Measurements from ENCODE around the gene FEV.

The FEV gene

GRCh38 chr2:219016721-219017120 lies 31.7 kb upstream of the FEV start:
- DNase-seq, result no peak

GRCh38 chr2:219010873-219011272 lies 25.9 kb upstream of the FEV start:
- DNase-seq, result no peak

- no peak for DNase-seq
Observed at GRCh38 chr2:219010162-219010756, 25.3 kb upstream of the FEV start.

DNA sequence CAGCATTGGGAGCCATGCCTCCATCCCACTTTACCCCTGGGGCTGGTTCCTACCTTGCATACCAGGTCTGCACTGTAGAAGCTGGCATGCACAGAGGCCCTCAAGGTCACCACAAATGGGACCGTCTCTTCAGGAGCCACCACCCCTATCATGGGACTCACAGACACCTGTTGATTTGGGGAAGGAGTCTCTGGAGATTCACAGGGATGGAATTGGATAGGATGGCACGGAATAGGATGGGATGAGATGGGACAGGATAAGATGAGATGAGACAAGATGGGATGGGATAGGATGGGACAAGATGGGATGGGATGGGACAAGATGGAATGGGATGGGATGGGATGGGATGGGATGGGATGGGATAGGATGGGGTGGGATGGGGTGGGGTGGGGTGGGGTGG lies 24.3 kb upstream of the FEV start:
- no peak for DNase-seq

DNA sequence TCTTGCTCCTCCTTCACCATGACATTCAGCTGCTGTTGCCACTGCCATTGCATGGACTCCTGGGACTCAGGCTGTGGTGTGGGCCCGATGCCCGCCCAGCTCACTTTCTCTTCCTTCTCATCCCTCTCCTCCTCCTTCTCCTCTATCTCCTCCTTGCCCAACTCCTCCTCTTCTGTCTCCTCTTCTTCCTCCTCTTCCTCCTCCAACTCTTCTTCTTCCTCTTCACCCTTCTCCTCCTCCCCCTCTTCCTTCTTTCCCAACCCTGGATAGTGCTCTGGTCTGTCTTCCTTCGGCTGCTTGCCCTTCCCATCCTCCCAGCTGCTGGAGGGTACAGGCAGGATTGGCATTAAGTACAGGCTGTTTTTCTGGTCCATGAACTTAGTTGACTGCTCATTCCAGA lies 19.0 kb upstream of the FEV start:
- no peak for DNase-seq

- DNase-seq, result no peak
Observed at GRCh38 chr2:219003267-219003634, 18.3 kb upstream of the FEV start.

DNA sequence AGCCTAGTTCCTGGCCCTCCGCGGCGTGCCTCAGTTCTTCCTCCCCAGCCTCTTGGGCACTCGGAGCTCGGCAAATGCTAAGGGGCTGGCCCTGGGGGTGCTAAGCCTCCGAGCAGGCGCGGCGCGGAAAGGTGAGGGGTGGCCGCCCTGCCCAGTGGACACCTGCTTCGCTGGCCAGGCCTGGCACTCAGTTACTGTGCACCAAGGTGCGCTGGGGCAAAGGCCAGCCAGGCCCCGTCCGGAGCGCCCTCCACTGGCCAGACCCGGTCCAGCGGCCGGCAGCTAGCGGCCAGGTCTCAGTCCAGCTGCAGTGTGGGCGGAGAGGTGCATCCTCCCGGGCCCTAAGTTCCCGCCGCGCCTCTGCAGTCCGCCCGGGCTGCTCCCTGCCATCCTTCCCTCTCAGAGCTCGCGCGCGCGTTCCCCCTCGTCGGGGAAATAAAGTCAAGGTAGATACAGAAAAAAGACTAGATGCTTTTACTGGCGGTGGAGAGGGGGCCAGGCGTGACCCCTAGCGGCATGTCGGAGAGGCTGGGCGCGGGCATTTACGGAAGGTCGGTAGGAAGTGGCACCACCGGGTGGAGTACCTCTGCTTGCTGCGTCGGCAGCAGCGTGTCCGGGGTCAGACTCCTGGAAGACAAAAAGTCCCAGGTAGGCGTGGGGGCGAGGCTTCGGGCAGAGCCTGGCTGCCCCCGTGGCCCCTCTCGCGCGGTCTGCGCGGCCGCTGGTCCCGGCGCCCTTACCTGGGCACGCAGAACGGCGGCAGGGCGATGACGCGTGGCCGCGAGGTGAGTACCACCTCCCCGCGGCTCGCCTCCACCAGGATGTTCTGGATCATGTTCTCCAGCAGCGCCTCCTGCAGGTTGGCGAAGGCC lies 17.6 kb upstream of the FEV start:
- peak; percentile 40 for DNase-seq

DNA sequence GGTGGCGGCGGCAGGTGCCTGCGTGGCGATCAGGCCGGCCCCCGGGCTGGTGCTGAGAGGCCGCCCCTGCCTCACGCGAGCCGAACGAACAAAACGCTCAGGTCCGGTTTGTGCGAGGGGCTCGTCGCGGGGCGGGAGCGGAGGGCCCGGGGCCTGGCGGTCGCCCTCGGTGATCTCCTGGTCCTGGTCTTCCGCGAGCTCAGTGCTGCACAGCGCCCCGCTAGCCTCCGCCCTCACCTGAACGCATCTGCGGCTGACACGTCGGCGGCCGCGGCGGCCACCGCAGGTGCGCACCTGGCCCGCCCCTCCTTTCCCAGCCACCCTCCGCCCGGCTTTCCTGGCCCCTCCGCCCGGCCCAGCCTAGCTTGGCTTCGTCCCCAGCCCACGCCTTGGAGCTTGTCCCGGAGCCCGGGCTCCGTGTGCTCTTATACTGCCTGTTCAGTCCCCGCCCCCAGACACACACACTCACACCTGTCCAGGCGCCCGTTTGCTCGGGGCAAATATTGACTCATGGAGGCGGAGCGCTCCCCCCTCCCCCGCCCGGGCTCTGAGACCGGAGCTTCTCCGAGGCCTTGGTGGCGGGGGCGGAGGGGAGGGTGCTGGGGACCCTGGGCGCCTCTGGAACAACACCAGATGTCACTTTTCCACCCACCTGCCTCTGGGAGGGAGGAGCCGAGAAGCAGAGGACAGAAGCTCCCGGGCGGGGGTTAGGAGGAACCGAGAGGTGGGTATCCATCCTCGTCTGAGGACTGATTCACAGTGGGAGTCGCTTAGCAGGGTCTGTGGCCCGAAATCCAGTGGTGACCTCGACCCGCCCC lies 16.8 kb upstream of the FEV start:
- DNase-seq, result peak; percentile 22

DNA sequence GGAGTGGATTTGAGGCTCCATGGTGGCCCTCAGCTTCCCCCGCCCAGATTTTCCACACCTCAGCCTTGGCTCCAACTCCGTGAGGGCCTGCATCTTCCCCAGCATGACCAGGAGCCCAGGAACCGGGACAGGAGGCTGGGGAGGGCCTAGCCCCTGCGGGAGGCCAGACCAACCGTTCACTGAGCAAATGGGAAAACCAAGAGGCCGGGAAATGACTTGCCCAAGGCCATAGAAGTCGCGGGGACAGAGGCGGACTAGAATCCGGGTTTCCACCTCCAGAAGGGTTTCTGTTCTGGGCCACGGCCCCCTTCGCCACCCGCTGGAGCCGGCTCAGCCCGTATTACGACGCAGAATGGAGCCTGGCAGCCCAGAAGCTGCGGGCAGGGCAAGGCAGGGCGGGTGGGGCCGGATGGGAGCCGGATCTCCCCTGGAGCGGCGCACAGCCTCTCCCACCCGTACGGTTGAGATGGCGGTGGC lies 16.2 kb upstream of the FEV start:
- no peak for DNase-seq

DNA sequence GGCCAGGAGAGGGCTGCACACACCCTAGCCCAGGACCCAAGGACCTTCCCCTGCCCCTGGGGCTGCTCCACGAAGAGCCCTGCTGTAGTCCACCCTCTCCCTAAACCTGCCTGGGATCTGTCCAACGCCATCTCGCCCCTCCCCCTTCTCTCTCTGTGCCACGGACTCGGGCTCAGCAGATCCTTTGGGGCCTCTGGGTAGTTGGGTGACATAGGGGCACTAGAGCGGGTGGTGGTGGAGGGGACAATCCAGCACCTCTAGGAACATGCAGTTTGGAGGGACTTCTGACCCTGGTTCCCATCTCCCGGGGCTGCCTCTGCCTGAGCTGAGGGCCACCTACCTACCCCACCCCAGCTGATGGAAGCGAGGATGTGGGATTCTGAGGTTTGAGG lies 15.6 kb upstream of the FEV start:
- DNase-seq, result no peak

GRCh38 chr2:218999881-219000568 lies 15.0 kb upstream of the FEV start:
- no peak for DNase-seq

DNA sequence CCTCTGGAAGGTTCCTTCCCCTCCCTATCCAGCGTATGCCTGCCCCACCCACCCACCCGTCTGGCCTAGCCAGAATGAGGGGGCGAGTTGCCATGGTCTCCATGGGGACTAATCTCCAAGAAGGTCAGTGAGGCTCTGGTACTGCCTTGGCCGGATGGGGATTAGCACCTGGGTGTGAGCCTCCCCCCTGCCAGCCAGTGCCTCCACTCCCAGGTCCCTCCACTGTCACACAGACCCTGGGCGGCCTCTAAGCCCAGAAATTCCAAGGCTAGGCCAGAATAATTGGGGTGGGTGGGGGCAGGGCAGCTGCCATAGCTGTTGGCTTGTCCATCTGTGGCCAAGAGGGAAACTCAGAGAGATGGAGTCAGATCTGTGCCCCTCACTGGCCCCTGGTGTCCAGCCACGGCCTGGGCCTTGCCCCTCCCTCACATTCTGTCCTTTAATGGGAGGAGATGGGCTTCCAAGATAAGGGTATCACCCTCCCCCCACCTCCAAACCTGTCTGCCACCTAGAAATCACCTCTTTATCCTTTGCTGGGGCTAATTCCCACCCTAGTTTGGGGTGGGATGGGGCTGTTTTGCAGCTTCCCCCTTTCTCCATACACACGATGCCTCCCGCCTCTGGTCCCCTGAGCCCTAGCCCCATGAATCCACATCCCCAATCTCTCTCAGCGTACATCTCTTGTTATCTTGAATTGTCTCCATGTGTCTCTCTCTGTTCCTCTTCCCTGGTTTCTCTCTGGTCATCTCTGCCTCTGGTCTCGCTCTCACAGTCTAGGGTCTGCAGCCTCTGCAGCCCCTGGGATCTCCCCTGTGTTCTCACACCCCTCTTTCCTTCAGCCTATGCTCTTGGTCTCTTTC lies 14.3 kb upstream of the FEV start:
- DNase-seq, result no peak

DNA sequence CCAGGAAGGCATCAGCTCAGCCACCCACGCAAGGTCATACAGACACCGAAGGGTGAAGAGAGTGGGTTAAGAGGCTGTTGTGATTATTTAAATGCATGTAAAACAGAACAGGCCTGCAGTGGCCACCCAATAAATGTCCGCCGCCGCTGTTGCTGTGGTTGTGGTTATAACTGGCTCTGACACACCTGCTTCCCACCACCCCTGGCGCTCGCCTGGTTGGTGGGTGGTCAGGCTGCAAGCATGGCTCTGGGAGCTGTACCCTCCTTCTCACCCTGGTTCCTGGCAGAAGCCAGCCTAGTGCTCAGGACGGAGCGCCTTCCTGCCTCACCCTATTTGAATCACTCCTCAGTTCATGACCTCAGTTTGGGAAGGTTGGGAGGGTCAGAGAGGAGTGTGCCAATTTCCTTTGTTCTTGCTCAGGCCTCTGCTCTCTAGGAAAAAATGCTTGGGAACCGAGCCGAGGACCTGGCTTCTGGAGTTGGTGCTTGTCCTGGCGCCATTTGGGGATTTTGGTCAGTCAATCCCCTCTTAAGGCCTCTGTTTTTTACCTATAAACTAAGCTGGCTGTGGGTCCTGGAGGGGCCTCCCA lies 13.5 kb upstream of the FEV start:
- no peak for DNase-seq

- DNase-seq, result no peak
Observed at GRCh38 chr2:218997731-218998130, 12.7 kb upstream of the FEV start.

- no peak for DNase-seq
Observed at GRCh38 chr2:218996937-218997336, 12.0 kb upstream of the FEV start.

DNA sequence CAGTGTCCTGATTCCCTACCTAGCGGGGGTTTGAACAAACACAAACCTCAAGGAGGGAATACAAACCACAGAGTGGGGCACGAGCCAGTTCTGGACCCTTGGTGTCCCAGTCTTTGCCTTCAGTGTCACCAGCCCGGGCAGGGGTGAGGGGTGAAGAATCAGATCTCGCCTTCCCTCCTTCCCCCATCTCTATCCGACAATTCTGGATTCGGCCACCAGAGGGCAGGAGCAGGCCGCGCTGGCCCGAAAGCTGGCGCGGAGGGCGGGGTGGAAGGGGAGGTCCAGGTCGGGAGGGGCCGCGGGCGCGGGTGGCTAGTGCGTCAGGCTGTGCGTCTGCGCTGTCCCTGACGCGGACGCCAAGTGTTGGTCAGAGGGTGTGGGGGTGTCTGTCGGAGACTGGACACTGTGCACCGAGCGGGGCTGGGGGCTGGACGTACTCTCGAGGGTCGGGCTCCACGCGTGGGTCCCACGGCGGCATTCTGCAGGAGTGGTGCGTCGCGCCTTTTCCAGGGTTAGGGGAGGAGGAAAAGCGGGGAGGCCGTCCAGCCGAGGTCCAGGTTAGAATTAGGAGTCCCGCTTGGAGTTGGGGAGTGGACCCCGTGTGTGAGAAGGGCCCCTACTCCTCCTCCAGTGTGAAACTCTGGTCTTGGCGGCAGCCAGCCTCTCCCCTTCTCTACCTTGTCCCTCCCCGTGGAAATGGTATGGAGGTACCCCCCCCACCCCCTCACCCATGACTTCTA lies 11.2 kb upstream of the FEV start:
- peak; percentile 77 for DNase-seq

- DNase-seq, result no peak
Observed at GRCh38 chr2:218995561-218995960, 10.6 kb upstream of the FEV start.

DNA sequence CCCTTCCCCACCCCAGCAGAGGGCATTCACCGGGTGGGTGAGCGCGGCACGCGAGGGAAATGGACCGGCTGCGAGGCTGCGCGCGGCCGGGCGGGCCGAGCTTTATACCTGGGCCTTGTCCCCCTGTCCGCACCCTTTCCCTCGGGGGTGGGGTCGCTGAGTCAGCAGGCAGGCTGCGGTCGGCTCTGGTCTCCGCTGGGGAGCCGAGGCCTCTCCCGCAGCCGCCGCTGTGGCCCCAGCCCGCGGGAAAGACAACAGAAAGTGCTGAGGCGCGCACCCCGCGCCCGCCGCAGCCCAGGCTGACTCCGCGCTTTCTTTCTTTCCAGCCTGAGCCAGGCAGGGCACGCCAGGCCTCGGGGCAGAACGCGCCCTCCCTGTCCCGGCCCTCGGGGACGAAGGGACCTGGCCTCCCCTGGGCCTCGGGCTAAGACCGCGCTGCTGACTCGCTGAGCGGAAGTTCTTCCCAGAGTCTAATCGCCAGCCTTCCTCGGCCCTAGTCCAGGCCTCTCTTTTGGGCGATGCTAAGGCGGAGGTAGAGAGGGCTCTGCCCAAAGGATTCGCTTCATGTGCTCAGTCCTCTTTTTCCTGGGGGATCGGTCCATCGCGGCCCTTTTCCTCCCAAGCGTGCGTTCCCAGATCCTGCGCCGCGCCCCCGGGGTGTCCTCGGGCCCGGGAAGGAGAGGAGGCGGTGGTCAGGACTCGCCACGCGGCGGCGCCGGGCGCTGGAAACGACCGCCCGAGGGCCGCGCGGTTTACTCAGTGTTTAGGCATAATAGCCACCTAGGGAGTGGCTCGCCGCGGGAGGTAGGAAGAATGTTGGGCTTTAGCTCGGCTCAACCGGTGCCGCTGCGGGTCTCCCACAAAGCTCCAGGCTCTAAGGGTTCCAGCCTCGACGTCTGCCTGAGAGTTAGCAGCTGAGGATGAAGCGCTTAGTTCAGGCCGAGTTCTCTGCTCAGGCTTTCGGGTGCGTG lies 8.6 kb upstream of the FEV start, which contains the start of gene CRYBA2:
CRYBA2 (minus strand) TSS at position 78 of the 971 bp plus-strand sequence. CDS start 246 bp downstream, outside the sequence.
- DNase-seq, result no peak

DNA sequence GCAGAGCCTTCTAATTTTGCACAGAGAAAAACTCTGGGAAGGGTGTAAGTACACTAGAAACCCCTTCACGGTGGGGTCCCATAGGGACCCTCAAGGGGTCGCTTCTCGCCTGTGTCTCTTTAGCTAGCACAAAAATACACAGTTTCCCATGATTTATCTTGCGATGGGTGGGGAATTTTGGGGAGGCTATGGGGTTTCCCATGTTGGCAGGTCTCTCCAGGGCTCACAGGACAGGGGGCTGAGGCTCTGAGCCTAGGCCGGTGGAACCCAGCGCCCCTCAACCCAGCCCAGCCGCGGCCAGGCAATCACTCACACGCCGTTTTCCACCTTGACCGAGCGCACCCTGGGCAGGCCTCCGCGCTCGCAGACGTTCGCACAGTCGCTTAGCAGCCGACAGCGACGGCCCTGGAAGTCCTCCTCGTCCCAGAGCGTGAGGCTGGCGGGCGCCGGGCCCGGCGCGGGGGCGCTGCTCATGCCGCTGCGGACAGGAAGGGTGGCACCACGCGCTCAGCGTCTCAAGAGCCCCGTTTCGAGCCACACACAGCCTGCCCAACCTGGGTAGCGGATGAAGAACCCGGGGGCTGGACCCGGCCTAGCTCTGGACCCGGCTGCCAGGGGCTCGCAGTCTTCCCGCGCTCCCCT lies 7.8 kb upstream of the FEV start:
- DNase-seq, result no peak

All from stimulated activated naive CD4-positive, alpha-beta T cell treated with Interleukin-2 at 50 U/mL for 16 hours (primary cell).